HG02840 (cell line): ENCODE measurements around the gene S1PR3.

ENCODE experiments used
- ATAC-seq: cut with Tn5 transposase; IDR thresholded peaks from one replicate; pipeline ENCODE4 v1.9.1; 2021; ENCODE audit warnings: mild to moderate bottlenecking, moderate library complexity, moderate number of reproducible peaks; ENCODE audit not compliant: unreplicated experiment, low FRiP score

Gene S1PR3

GRCh38 chr9:89006267-89006666, 15.0 kb downstream of the S1PR3 start:
- no peak for ATAC-seq

- ATAC-seq = no peak
Measured at GRCh38 chr9:89006996-89007967, 16.0 kb downstream of the S1PR3 start.

- no peak for ATAC-seq
Measured at GRCh38 chr9:89008055-89008743, 16.9 kb downstream of the S1PR3 start.

- no peak for ATAC-seq
Measured at GRCh38 chr9:89008744-89009545, 17.7 kb downstream of the S1PR3 start.

- ATAC-seq = no peak
Measured at GRCh38 chr9:89009546-89009840, 18.2 kb downstream of the S1PR3 start.

- ATAC-seq = no peak
Measured at GRCh38 chr9:89010056-89010455, 18.8 kb downstream of the S1PR3 start.

- ATAC-seq = no peak
Measured at GRCh38 chr9:89010526-89011111, 19.4 kb downstream of the S1PR3 start.

- no peak for ATAC-seq
Measured at GRCh38 chr9:89011683-89012082, 20.4 kb downstream of the S1PR3 start.

GRCh38 chr9:89012294-89013042, 21.2 kb downstream of the S1PR3 start:
- no peak for ATAC-seq

GRCh38 chr9:89013660-89014059, 22.4 kb downstream of the S1PR3 start:
- ATAC-seq = no peak

GRCh38 chr9:89014153-89014552, 22.9 kb downstream of the S1PR3 start:
- no peak for ATAC-seq

- ATAC-seq = no peak
Measured at GRCh38 chr9:89015336-89015735, 24.1 kb downstream of the S1PR3 start.

- no peak for ATAC-seq
Measured at GRCh38 chr9:89020754-89021153, 29.5 kb downstream of the S1PR3 start.

- no peak for ATAC-seq
Measured at GRCh38 chr9:89021154-89021803, 30.0 kb downstream of the S1PR3 start.

- no peak for ATAC-seq
Measured at GRCh38 chr9:89022001-89022759, 30.9 kb downstream of the S1PR3 start.

- ATAC-seq = no peak
Measured at GRCh38 chr9:89022902-89023301, 31.6 kb downstream of the S1PR3 start.

GRCh38 chr9:89023740-89024139, 32.5 kb downstream of the S1PR3 start:
- no peak for ATAC-seq

GRCh38 chr9:89024727-89025126, 33.5 kb downstream of the S1PR3 start:
- ATAC-seq = no peak

GRCh38 chr9:89025553-89025952, 34.3 kb downstream of the S1PR3 start:
- ATAC-seq = no peak
